PC-3 (cell line): ENCODE results near the gene HEATR9.

Experiments
- EZH2 ChIP-seq: fragments of 300-600 bp; sonication (generic); IDR thresholded peaks from one replicate; pipeline ENCODE4 v1.6.1; 2017; ENCODE audit warnings: antibody characterized with exemption, mild to moderate bottlenecking, low read length; ENCODE audit not compliant: unreplicated experiment
- EZH2phosphoT487 ChIP-seq: fragments of 300-600 bp; sonication (generic); IDR thresholded peaks from 2 replicates; pipeline ENCODE4 v1.6.1; 2018; ENCODE audit warnings: mild to moderate bottlenecking, antibody characterized with exemption, low read length, borderline replicate concordance
- TF ChIP-seq, protein P1 (sequence below): fragments of 300-600 bp; sonication (generic); conservative IDR thresholded peaks from 2 replicates; pipeline ENCODE4 v1.5.1; 2017; ENCODE audit warnings: antibody characterized with exemption, low read depth, mild to moderate bottlenecking, low read length

DNA sequence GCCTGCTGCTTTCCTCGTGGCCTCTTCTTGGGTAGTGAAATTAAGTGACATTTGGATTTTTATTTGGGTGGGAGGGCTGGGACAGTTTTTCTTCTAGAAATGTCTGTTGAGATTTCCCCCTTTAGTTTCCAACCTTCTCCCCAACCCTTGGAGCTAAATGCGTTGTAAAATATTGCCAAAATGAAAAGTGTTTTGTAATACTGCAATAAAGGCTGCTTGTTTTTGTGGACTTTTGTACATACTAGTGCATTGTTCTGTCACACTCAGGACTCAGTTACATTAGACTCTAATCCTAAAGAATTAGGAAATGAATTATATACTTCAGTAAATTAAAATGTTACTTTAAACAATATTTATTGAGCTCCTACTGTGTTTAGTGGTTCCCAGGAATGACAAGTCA lies 21.7 kb downstream of the HEATR9 start:
- TF ChIP-seq, protein P1, sequence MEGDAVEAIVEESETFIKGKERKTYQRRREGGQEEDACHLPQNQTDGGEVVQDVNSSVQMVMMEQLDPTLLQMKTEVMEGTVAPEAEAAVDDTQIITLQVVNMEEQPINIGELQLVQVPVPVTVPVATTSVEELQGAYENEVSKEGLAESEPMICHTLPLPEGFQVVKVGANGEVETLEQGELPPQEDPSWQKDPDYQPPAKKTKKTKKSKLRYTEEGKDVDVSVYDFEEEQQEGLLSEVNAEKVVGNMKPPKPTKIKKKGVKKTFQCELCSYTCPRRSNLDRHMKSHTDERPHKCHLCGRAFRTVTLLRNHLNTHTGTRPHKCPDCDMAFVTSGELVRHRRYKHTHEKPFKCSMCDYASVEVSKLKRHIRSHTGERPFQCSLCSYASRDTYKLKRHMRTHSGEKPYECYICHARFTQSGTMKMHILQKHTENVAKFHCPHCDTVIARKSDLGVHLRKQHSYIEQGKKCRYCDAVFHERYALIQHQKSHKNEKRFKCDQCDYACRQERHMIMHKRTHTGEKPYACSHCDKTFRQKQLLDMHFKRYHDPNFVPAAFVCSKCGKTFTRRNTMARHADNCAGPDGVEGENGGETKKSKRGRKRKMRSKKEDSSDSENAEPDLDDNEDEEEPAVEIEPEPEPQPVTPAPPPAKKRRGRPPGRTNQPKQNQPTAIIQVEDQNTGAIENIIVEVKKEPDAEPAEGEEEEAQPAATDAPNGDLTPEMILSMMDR: no peak
- no peak for TF ChIP-seq EZH2
- TF ChIP-seq EZH2phosphoT487: no peak
